Stimulated activated CD8-positive, alpha-beta memory T cell treated with anti-CD3 and anti-CD28 coated beads, Interleukin-4, amount 100 ng/mL, for 4 hours (primary cell): Measurements from ENCODE around the gene MYG1.
A peak's percentile ranks its signal among the peaks of the same experiment; 100 is the strongest.

Experiments
- DNase-seq, 2 donors: peaks; one replicate each; pipeline ENCODE4 v3.0.0-alpha.2; 2020; ENCODE audit warnings: low read depth in 2 of 2, low spot score in 1 of 2

Gene MYG1

GRCh38 chr12:53299454-53300180, at the start of gene MYG1:
Gene MYG1, plus strand, starts transcription at chr12:53299695. Its CDS starts 43 bp downstream, at chr12:53299738.
- DNase-seq, result peak; percentile 39 to 64

- peak in 1 of 2 donors; percentile 32 for DNase-seq
Measured at GRCh38 chr12:53251477-53252348, 47.8 kb upstream of the MYG1 start.

GRCh38 chr12:53252349-53252916, 47.1 kb upstream of the MYG1 start:
- DNase-seq, result no peak

- DNase-seq, result no peak
Measured at GRCh38 chr12:53253298-53253697, 46.2 kb upstream of the MYG1 start.

- no peak for DNase-seq
Measured at GRCh38 chr12:53254816-53255545, 44.5 kb upstream of the MYG1 start.

GRCh38 chr12:53255996-53256395, 43.5 kb upstream of the MYG1 start:
- no peak for DNase-seq

- no peak for DNase-seq
Measured at GRCh38 chr12:53258541-53259539, 40.7 kb upstream of the MYG1 start.

- DNase-seq, result no peak
Measured at GRCh38 chr12:53259891-53260290, 39.6 kb upstream of the MYG1 start.

GRCh38 chr12:53265783-53266182, 33.7 kb upstream of the MYG1 start:
- DNase-seq, result no peak

GRCh38 chr12:53267306-53267998, 32.0 kb upstream of the MYG1 start:
- DNase-seq, result no peak

- peak; percentile 67 to 69 for DNase-seq
Measured at GRCh38 chr12:53267999-53268629, 31.4 kb upstream of the MYG1 start, which contains the start of gene ESPL1. Gene ESPL1, plus strand, starts transcription at chr12:53268299. Its CDS starts 468 bp downstream, at chr12:53268767.

- no peak for DNase-seq
Measured at GRCh38 chr12:53268630-53269562, 30.6 kb upstream of the MYG1 start.

- DNase-seq, result no peak
Measured at GRCh38 chr12:53274445-53274844, 25.1 kb upstream of the MYG1 start.

- no peak for DNase-seq
Measured at GRCh38 chr12:53276511-53276910, 23.0 kb upstream of the MYG1 start.

- no peak for DNase-seq
Measured at GRCh38 chr12:53277981-53278380, 21.5 kb upstream of the MYG1 start.

GRCh38 chr12:53279283-53279869, 20.1 kb upstream of the MYG1 start:
- no peak for DNase-seq

- DNase-seq, result no peak
Measured at GRCh38 chr12:53279888-53280498, 19.5 kb upstream of the MYG1 start.
